BLaER1 (cell line): ENCODE data around the gene PTPN12.
A peak's percentile ranks its signal among the peaks of the same experiment; 100 is the strongest.
"Not testable (repeated sequence)": the region's sequence is repeated elsewhere in the genome, so short reads cannot be mapped to it uniquely, and the experiment has no call there.

Experiments used
- H3K27ac ChIP-seq: shearing (Covaris generic); formaldehyde crosslinking; 2 replicates; pipeline ENCODE4 v1.8.1; 2022
- H3K27me3 ChIP-seq: shearing (Covaris generic); formaldehyde crosslinking; 2 replicates; pipeline ENCODE4 v1.8.1; 2022
- H3K36me3 ChIP-seq: shearing (Covaris generic); formaldehyde crosslinking; 2 replicates; pipeline ENCODE4 v1.8.1; 2022
- H3K4me1 ChIP-seq: shearing (Covaris generic); formaldehyde crosslinking; 2 replicates; pipeline ENCODE4 v1.8.1; 2022
- H3K4me2 ChIP-seq: shearing (Covaris generic); formaldehyde crosslinking; 2 replicates; pipeline ENCODE4 v1.8.1; 2022
- H3K4me3 ChIP-seq: shearing (Covaris generic); formaldehyde crosslinking; 2 replicates; pipeline ENCODE4 v1.8.1; 2022
- H3K9ac ChIP-seq: shearing (Covaris generic); formaldehyde crosslinking; 2 replicates; pipeline ENCODE4 v1.8.1; 2022
- H3K9me3 ChIP-seq: shearing (Covaris generic); formaldehyde crosslinking; 2 replicates; pipeline ENCODE4 v1.8.1; 2022
- H4K20me1 ChIP-seq: shearing (Covaris generic); formaldehyde crosslinking; 2 replicates; pipeline ENCODE4 v1.8.1; 2022
- Cebpa-rat ChIP-seq: shearing (Covaris generic); IDR thresholded peaks from 2 replicates; pipeline ENCODE4 v1.8.1; 2022

Gene PTPN12

GRCh38 chr7:77537136-77537777 lies at the start of gene PTPN12:
PTPN12 (plus strand) TSS chr7:77537295; CDS start chr7:77537547, 252 bp downstream.
- H3K36me3 ChIP-seq: no peaks in the 10 kb centered on the region
- H3K9me3 ChIP-seq: peaks cover 9% of the 10 kb centered on the region; the same call in 1 of the 2 replicates
- no peaks in the 10 kb centered on the region for H3K27me3 ChIP-seq
- peak within 1 kb of the TSS; percentile 95 for H3K4me3 ChIP-seq
- H3K4me2 ChIP-seq: peak within 1 kb of the TSS; percentile 93
- peak within 1 kb of the TSS; percentile 88 for H3K27ac ChIP-seq
- peak within 1 kb of the TSS; percentile 91 for H3K9ac ChIP-seq
- peaks cover 22% of the 10 kb centered on the region for H3K4me1 ChIP-seq
- peaks cover 37% of the 10 kb centered on the region for H4K20me1 ChIP-seq
- TF ChIP-seq Cebpa-rat: no peak

- H3K27ac ChIP-seq: no peak overlapping the region
- no peak overlapping the region for H3K4me3 ChIP-seq
- H3K9me3 ChIP-seq: peaks cover 6% of the 10 kb centered on the region
- peaks cover 1% of the 10 kb centered on the region; the same call in 1 of the 2 replicates for H3K36me3 ChIP-seq
- H4K20me1 ChIP-seq: no peaks in the 10 kb centered on the region
- no peaks in the 10 kb centered on the region for H3K27me3 ChIP-seq
- TF ChIP-seq Cebpa-rat: no peak
- H3K4me2 ChIP-seq: no peak overlapping the region
- no peak overlapping the region for H3K9ac ChIP-seq
- H3K4me1 ChIP-seq: no peaks in the 10 kb centered on the region
Observed at GRCh38 chr7:77488986-77489385, 48.1 kb upstream of the PTPN12 start.

GRCh38 chr7:77497079-77497478 lies 40.0 kb upstream of the PTPN12 start:
- no peaks in the 10 kb centered on the region for H3K4me1 ChIP-seq
- H4K20me1 ChIP-seq: no peaks in the 10 kb centered on the region
- H3K4me3 ChIP-seq: no peak overlapping the region
- H3K4me2 ChIP-seq: no peak overlapping the region
- H3K27me3 ChIP-seq: no peaks in the 10 kb centered on the region
- H3K9ac ChIP-seq: no peak overlapping the region
- no peak overlapping the region for H3K27ac ChIP-seq
- H3K36me3 ChIP-seq: peaks cover 4% of the 10 kb centered on the region; the same call in 1 of the 2 replicates
- H3K9me3 ChIP-seq: peaks cover 19% of the 10 kb centered on the region
- no peak for TF ChIP-seq Cebpa-rat

- no peaks in the 10 kb centered on the region for H3K4me1 ChIP-seq
- H4K20me1 ChIP-seq: no peaks in the 10 kb centered on the region
- no peak overlapping the region for H3K9ac ChIP-seq
- TF ChIP-seq Cebpa-rat: no peak
- H3K27me3 ChIP-seq: no peaks in the 10 kb centered on the region
- no peak overlapping the region for H3K4me3 ChIP-seq
- H3K9me3 ChIP-seq: peaks cover 15% of the 10 kb centered on the region
- H3K27ac ChIP-seq: no peak overlapping the region
- peaks cover 4% of the 10 kb centered on the region; the same call in 1 of the 2 replicates for H3K36me3 ChIP-seq
- no peak overlapping the region for H3K4me2 ChIP-seq
Observed at GRCh38 chr7:77498659-77499379, 38.3 kb upstream of the PTPN12 start.

GRCh38 chr7:77501192-77501515 lies 35.9 kb upstream of the PTPN12 start:
- H3K9ac ChIP-seq: no peak overlapping the region
- H3K4me1 ChIP-seq: no peaks in the 10 kb centered on the region
- no peak overlapping the region for H3K4me3 ChIP-seq
- no peak for TF ChIP-seq Cebpa-rat
- no peaks in the 10 kb centered on the region for H4K20me1 ChIP-seq
- no peaks in the 10 kb centered on the region for H3K27me3 ChIP-seq
- H3K9me3 ChIP-seq: no peaks in the 10 kb centered on the region
- no peak overlapping the region for H3K27ac ChIP-seq
- H3K36me3 ChIP-seq: no peaks in the 10 kb centered on the region
- H3K4me2 ChIP-seq: no peak overlapping the region

GRCh38 chr7:77504951-77505350 lies 32.1 kb upstream of the PTPN12 start:
- H3K4me1 ChIP-seq: no peaks in the 10 kb centered on the region
- no peaks in the 10 kb centered on the region; the same call in 1 of the 2 replicates for H3K9me3 ChIP-seq
- no peak overlapping the region for H3K4me2 ChIP-seq
- no peaks in the 10 kb centered on the region for H3K36me3 ChIP-seq
- H3K9ac ChIP-seq: no peak overlapping the region
- no peaks in the 10 kb centered on the region for H3K27me3 ChIP-seq
- no peaks in the 10 kb centered on the region for H4K20me1 ChIP-seq
- TF ChIP-seq Cebpa-rat: no peak
- no peak overlapping the region for H3K27ac ChIP-seq
- H3K4me3 ChIP-seq: no peak overlapping the region

- TF ChIP-seq Cebpa-rat: no peak
- Histone ChIP-seq H3K36me3 (no peaks in the 10 kb centered on the region), H3K4me2 (no peak overlapping the region), H3K27ac (no peak overlapping the region), H3K9ac (no peak overlapping the region), H3K27me3 (no peaks in the 10 kb centered on the region), H3K9me3 (no peaks in the 10 kb centered on the region; the same call in 1 of the 2 replicates), H4K20me1 (no peaks in the 10 kb centered on the region), H3K4me3 (no peak overlapping the region), H3K4me1 (no peaks in the 10 kb centered on the region)
Observed at GRCh38 chr7:77506899-77507298, 30.2 kb upstream of the PTPN12 start.

- H3K27me3 ChIP-seq, H4K20me1 ChIP-seq, H3K4me3 ChIP-seq, H3K36me3 ChIP-seq, H3K4me2 ChIP-seq, H3K9ac ChIP-seq, H3K4me1 ChIP-seq, H3K27ac ChIP-seq, H3K9me3 ChIP-seq: not testable (repeated sequence)
Observed at GRCh38 chr7:77513002-77513670, 24.0 kb upstream of the PTPN12 start.

- TF ChIP-seq Cebpa-rat: no peak
- Histone ChIP-seq H3K4me2 (no peak overlapping the region), H3K4me1 (no peaks in the 10 kb centered on the region), H3K36me3 (no peaks in the 10 kb centered on the region), H3K9ac (no peak overlapping the region), H3K27ac (no peak overlapping the region), H4K20me1 (no peaks in the 10 kb centered on the region), H3K27me3 (no peaks in the 10 kb centered on the region), H3K9me3 (no peaks in the 10 kb centered on the region), H3K4me3 (no peak overlapping the region)
Observed at GRCh38 chr7:77516085-77516484, 21.0 kb upstream of the PTPN12 start.

GRCh38 chr7:77520261-77520660 lies 16.8 kb upstream of the PTPN12 start:
- Histone ChIP-seq H3K4me1 (no peaks in the 10 kb centered on the region), H3K36me3 (no peaks in the 10 kb centered on the region), H4K20me1 (no peaks in the 10 kb centered on the region), H3K27ac (no peak overlapping the region), H3K27me3 (no peaks in the 10 kb centered on the region), H3K4me3 (no peak overlapping the region), H3K4me2 (no peak overlapping the region), H3K9ac (no peak overlapping the region), H3K9me3 (no peaks in the 10 kb centered on the region)
- TF ChIP-seq Cebpa-rat: no peak

- H3K27ac ChIP-seq, H3K27me3 ChIP-seq, H3K9me3 ChIP-seq: not testable (repeated sequence)
Observed at GRCh38 chr7:77521537-77521936, 15.6 kb upstream of the PTPN12 start.

More at GRCh38 chr7:77521537-77521936, 15.6 kb upstream of the PTPN12 start:
- not testable (repeated sequence) for H3K36me3 ChIP-seq, H3K9ac ChIP-seq, H3K4me2 ChIP-seq, H3K4me1 ChIP-seq, H3K4me3 ChIP-seq, H4K20me1 ChIP-seq
